Activated CD8-positive, alpha-beta memory T cell treated with anti-CD3 and anti-CD28 coated beads for 36 hours (primary cell): ENCODE data around the gene VRK1. TPM values are rescaled to one million over a fixed set of nuclear protein-coding genes. Genes with fewer than 3 reads are reported as not detected.
"Not testable (repeated sequence)": the region's sequence is repeated elsewhere in the genome, so short reads cannot be mapped to it uniquely, and the experiment has no call there.

ENCODE experiments used
- CTCF ChIA-PET: fragments of 350-600 bp; sonication (Branson Sonifier 250); formaldehyde crosslinking; loops from one replicate; lab custom pipeline; 2021; ENCODE audit warnings: antibody characterized with exemption; lab: Charles Lee
- POLR2A ChIA-PET: fragments of 350-600 bp; sonication (Branson Sonifier 250); formaldehyde crosslinking; loops from one replicate; lab custom pipeline; 2021; ENCODE audit warnings: antibody characterized with exemption; lab: Charles Lee
- total RNA-seq, 2 experiments: library from RNA; stranded (reverse); gene quantifications; one replicate each; pipeline ENCODE4 v1.2.3, GENCODE V29; 2021

VRK1 gene
- total RNA-seq, 2 experiments from 2014 or later: 67.8 to 81.1 TPM

- CTCF ChIA-PET: no interaction called here
- POLR2A ChIA-PET: no interaction called here
Observed at GRCh38 chr14:96861568-96862310, 64.6 kb downstream of the VRK1 start.

GRCh38 chr14:96863327-96863985 is 66.3 kb downstream of the VRK1 start:
- ChIA-PET POLR2A (no interaction called here), CTCF (no interaction called here)

- ChIA-PET CTCF (no interaction called here), POLR2A (no interaction called here)
Observed at GRCh38 chr14:96863986-96864330, 66.8 kb downstream of the VRK1 start.

GRCh38 chr14:96867634-96868033 is 70.5 kb downstream of the VRK1 start:
- ChIA-PET CTCF (no interaction called here), POLR2A (no interaction called here)

- ChIA-PET POLR2A (no interaction called here), CTCF (no interaction called here)
Observed at GRCh38 chr14:96874127-96874526, 76.9 kb downstream of the VRK1 start.

- CTCF ChIA-PET: no interaction called here
- POLR2A ChIA-PET: interaction anchor here (0.5 kb wide), 1 partner anchor 167 kb away, joined by 4 read pairs; no protein-coding TSS in a partner anchor
Observed at GRCh38 chr14:96876747-96877146, 79.6 kb downstream of the VRK1 start.

GRCh38 chr14:96881713-96882112 is 84.5 kb downstream of the VRK1 start:
- POLR2A ChIA-PET: no interaction called here
- CTCF ChIA-PET: interaction anchor here (0.5 kb wide), 1 partner anchor 1087 kb away, joined by 4 read pairs; no protein-coding TSS in a partner anchor

- POLR2A ChIA-PET, CTCF ChIA-PET: not testable (repeated sequence)
Observed at GRCh38 chr14:96883974-96884373, 86.8 kb downstream of the VRK1 start.

- ChIA-PET CTCF (no interaction called here), POLR2A (no interaction called here)
Observed at GRCh38 chr14:96888158-96888557, 91.0 kb downstream of the VRK1 start.

- POLR2A ChIA-PET: no interaction called here
- CTCF ChIA-PET: no interaction called here
Observed at GRCh38 chr14:96888593-96888992, 91.4 kb downstream of the VRK1 start.

GRCh38 chr14:96889091-96889490 is 91.9 kb downstream of the VRK1 start:
- ChIA-PET POLR2A (no interaction called here), CTCF (no interaction called here)

- POLR2A ChIA-PET: no interaction called here
- CTCF ChIA-PET: no interaction called here
Observed at GRCh38 chr14:96893966-96894622, 96.9 kb downstream of the VRK1 start.

GRCh38 chr14:96894966-96895365 is 97.8 kb downstream of the VRK1 start:
- CTCF ChIA-PET: no interaction called here

GRCh38 chr14:96895658-96896271 is 98.6 kb downstream of the VRK1 start:
- CTCF ChIA-PET: no interaction called here
- POLR2A ChIA-PET: no interaction called here

More at GRCh38 chr14:96894966-96895365, 97.8 kb downstream of the VRK1 start:
- POLR2A ChIA-PET: no interaction called here

- ChIA-PET POLR2A (no interaction called here), CTCF (no interaction called here)
Observed at GRCh38 chr14:96897184-96897583, 100.0 kb downstream of the VRK1 start.

- POLR2A ChIA-PET: no interaction called here
Observed at GRCh38 chr14:96901227-96901626, 104.0 kb downstream of the VRK1 start.

GRCh38 chr14:96902004-96902403 is 104.8 kb downstream of the VRK1 start:
- POLR2A ChIA-PET: no interaction called here

More at GRCh38 chr14:96901227-96901626, 104.0 kb downstream of the VRK1 start:
- CTCF ChIA-PET: no interaction called here

GRCh38 chr14:96903444-96904023 is 106.4 kb downstream of the VRK1 start:
- ChIA-PET CTCF (no interaction called here), POLR2A (no interaction called here)

More at GRCh38 chr14:96902004-96902403, 104.8 kb downstream of the VRK1 start:
- CTCF ChIA-PET: no interaction called here

- ChIA-PET CTCF (no interaction called here), POLR2A (no interaction called here)
Observed at GRCh38 chr14:96904201-96904600, 107.0 kb downstream of the VRK1 start.

GRCh38 chr14:96905065-96905464 is 107.9 kb downstream of the VRK1 start:
- POLR2A ChIA-PET: no interaction called here
- CTCF ChIA-PET: no interaction called here
